GM23338 (cell line): ENCODE results near the gene TPI1. TPM values are rescaled to one million over a fixed set of nuclear protein-coding genes. Genes with fewer than 3 reads are reported as not detected.

Experiments used
- ATAC-seq: fragments of 200-7000 bp; cut with Tn5 transposase; 3 replicates; pipeline ENCODE4 v1.9.1; 2020
- DNase-seq: peaks from one replicate; pipeline ENCODE4 v3.0.0-alpha.2; 2015; ENCODE audit warnings: low spot score
- H2AFZ ChIP-seq: fragments of 200-600 bp; sonication (generic); 2 replicates; pipeline ENCODE4 v1.8.0; 2016; ENCODE audit warnings: antibody characterized with exemption, mild to moderate bottlenecking, moderate library complexity
- H3F3A ChIP-seq: fragments of 200-600 bp; sonication (generic); replicated peaks from 2 replicates; pipeline ENCODE4 v1.8.0; 2017; ENCODE audit warnings: antibody characterized with exemption, mixed run types, low read depth
- H3K27ac ChIP-seq: fragments of 200-600 bp; sonication (generic); 2 replicates; pipeline ENCODE4 v1.6.1; 2016; ENCODE audit warnings: low read depth
- H3K27me3 ChIP-seq: fragments of 200-600 bp; sonication (generic); 2 replicates; pipeline ENCODE4 v1.8.0; 2016; ENCODE audit warnings: mild to moderate bottlenecking, mixed run types, moderate library complexity; ENCODE audit not compliant: insufficient read depth
- H3K36me3 ChIP-seq: fragments of 200-600 bp; sonication (generic); 2 replicates; pipeline ENCODE4 v1.8.0; 2016; ENCODE audit warnings: mild to moderate bottlenecking; ENCODE audit not compliant: insufficient read depth
- H3K4me1 ChIP-seq: fragments of 200-600 bp; sonication (generic); 2 replicates; pipeline ENCODE4 v1.8.0; 2016; ENCODE audit warnings: mild to moderate bottlenecking, moderate library complexity; ENCODE audit not compliant: insufficient read depth
- H3K4me2 ChIP-seq: fragments of 200-600 bp; sonication (generic); 2 replicates; pipeline ENCODE4 v1.7.1; 2017; ENCODE audit warnings: mixed run types
- H3K4me3 ChIP-seq: fragments of 200-600 bp; sonication (generic); 2 replicates; pipeline ENCODE4 v1.6.1; 2016; ENCODE audit warnings: mixed run types
- H3K79me2 ChIP-seq: fragments of 200-600 bp; sonication (generic); replicated peaks from 2 replicates; pipeline ENCODE4 v1.8.0; 2017; ENCODE audit warnings: mild to moderate bottlenecking; ENCODE audit not compliant: insufficient read depth
- H3K9me2 ChIP-seq: fragments of 200-600 bp; sonication (generic); 2 replicates; pipeline ENCODE4 v1.8.0; 2017; ENCODE audit not compliant: insufficient read depth
- H4K20me1 ChIP-seq: fragments of 200-600 bp; sonication (generic); replicated peaks from 2 replicates; pipeline ENCODE4 v1.8.0; 2017; ENCODE audit warnings: mild to moderate bottlenecking; ENCODE audit not compliant: insufficient read depth
- H3K27ac Mint-ChIP-seq: 2 replicates; pipeline ENCODE4 v1.8.0; 2020; ENCODE audit warnings: inconsistent platforms, mild to moderate bottlenecking, moderate library complexity, mixed read lengths
- H3K27me3 Mint-ChIP-seq: 3 replicates; pipeline ENCODE4 v1.8.0; 2022; ENCODE audit warnings: low read depth, mild to moderate bottlenecking, moderate library complexity, mixed read lengths, inconsistent platforms; ENCODE audit not compliant: insufficient read depth, poor library complexity
- H3K36me3 Mint-ChIP-seq: 3 replicates; pipeline ENCODE4 v1.8.0; 2021; ENCODE audit warnings: low read depth, mild to moderate bottlenecking, inconsistent platforms, moderate library complexity, mixed read lengths
- H3K4me1 Mint-ChIP-seq: 3 replicates; pipeline ENCODE4 v1.8.0; 2020; ENCODE audit warnings: mild to moderate bottlenecking, inconsistent platforms, mixed read lengths
- H3K4me3 Mint-ChIP-seq: 3 replicates; pipeline ENCODE4 v1.8.0; 2021; ENCODE audit warnings: moderate library complexity, mild to moderate bottlenecking, inconsistent platforms, mixed read lengths
- H3K9me3 Mint-ChIP-seq: 3 replicates; pipeline ENCODE4 v1.8.0; 2020; ENCODE audit warnings: moderate library complexity, mild to moderate bottlenecking, inconsistent platforms, mixed read lengths
- CREB1 ChIP-seq: fragments of 250-450 bp; sonication (Bioruptor Pico); IDR thresholded peaks from 2 replicates; pipeline ENCODE4 v1.5.0; 2020; ENCODE audit warnings: low read depth, mild to moderate bottlenecking, moderate library complexity
- CTCF ChIP-seq, 2 experiments: fragments of 200-600 bp in 1 of 2; sonication (generic) in 1 of 2; conservative IDR thresholded peaks; 2 replicates each; pipeline versions ENCODE4 v1.5.1 to v1.6.1; 2016 to 2017; ENCODE audit warnings: antibody characterized with exemption in 2 of 2, low read depth in 2 of 2, mild to moderate bottlenecking in 2 of 2, moderate library complexity in 1 of 2
- EZH2 ChIP-seq: fragments of 200-600 bp; sonication (generic); IDR thresholded peaks from one replicate; pipeline ENCODE4 v1.8.0; 2017; ENCODE audit warnings: antibody characterized with exemption, mild to moderate bottlenecking, low read depth; ENCODE audit not compliant: unreplicated experiment
- JUNB ChIP-seq: IDR thresholded peaks from one replicate; pipeline ENCODE4 v1.6.1; 2016; ENCODE audit warnings: antibody characterized with exemption; ENCODE audit not compliant: unreplicated experiment
- NANOG ChIP-seq: IDR thresholded peaks from 2 replicates; pipeline ENCODE4 v1.6.1; 2016; ENCODE audit warnings: antibody characterized with exemption, borderline replicate concordance
- POLR2AphosphoS5 ChIP-seq: IDR thresholded peaks from 2 replicates; pipeline ENCODE4 v1.6.1; 2016; ENCODE audit warnings: antibody characterized with exemption, low read depth
- REST ChIP-seq: IDR thresholded peaks from one replicate; pipeline ENCODE4 v1.6.1; 2018; ENCODE audit warnings: antibody characterized with exemption; ENCODE audit not compliant: unreplicated experiment
- ZNF331 ChIP-seq: fragments of 250-450 bp; sonication (Bioruptor Pico); IDR thresholded peaks from 2 replicates; pipeline ENCODE4 v1.5.0; 2020; ENCODE audit warnings: low read depth, mild to moderate bottlenecking, moderate library complexity
- polyA plus RNA-seq: library from polyadenylated mRNA; unstranded; fragments of >200 nt; fragmentation: Nextera tagmentation; extraction: Ambion mirVana; gene quantifications from 2 replicates; pipeline ENCODE4 v1.2.1, GENCODE V29; 2016
- total RNA-seq: library from RNA; depleted of rRNA; stranded (reverse); fragments of >200 nt; shearing (Covaris generic); gene quantifications from 2 replicates; pipeline ENCODE4 v1.2.3, GENCODE V29; 2014

The TPI1 gene
- total and polyA plus RNA-seq, 2 experiments from 2014 or later = 737 to 822 TPM

GRCh38 chr12:6829536-6830220, 37.7 kb upstream of the TPI1 start (continued):
- TF ChIP-seq CTCF (conservative IDR thresholded peaks at IDR 0.05; ENCODE audit: low read depth in 2 of 2) = peak in 1 of 2 experiments; percentile 31; a peak in 1 of 4 replicates
- no peak for TF ChIP-seq EZH2
- no peak for TF ChIP-seq JUNB
- no peak for TF ChIP-seq ZNF331 (CRISPR knock-in tag)
- no peak for TF ChIP-seq CREB1 (CRISPR knock-in tag)

GRCh38 chr12:6830286-6830890, 36.9 kb upstream of the TPI1 start:
- peaks cover 14% of the 10 kb centered on the region; the same call in 1 of the 2 replicates for H3K27me3 ChIP-seq
- no peak overlapping the region for H2AFZ ChIP-seq
- H3K9me2 ChIP-seq = no peaks in the 10 kb centered on the region
- peaks cover 9% of the 10 kb centered on the region for H3K79me2 ChIP-seq
- peaks cover 21% of the 10 kb centered on the region for H3K4me1 ChIP-seq
- H4K20me1 ChIP-seq = 0 out of 2 replicates have a peak, but pooled peaks cover 3% of the 10 kb centered on the region
- peaks cover 29% of the 10 kb centered on the region for H3F3A ChIP-seq
- peaks cover 36% of the 10 kb centered on the region for H3K4me1 Mint-ChIP-seq
- H3K9me3 Mint-ChIP-seq = no peaks in the 10 kb centered on the region
- no peak overlapping the region for H3K4me2 ChIP-seq
- peak overlapping the region; percentile 98 for H3K4me3 ChIP-seq
- H3K36me3 ChIP-seq = peaks cover 3% of the 10 kb centered on the region; the same call in 1 of the 2 replicates
- no peak overlapping the region for H3K27ac ChIP-seq
- TF ChIP-seq JUNB = no peak
- H3K4me3 Mint-ChIP-seq = peak overlapping the region; percentile 96
- peaks cover 48% of the 10 kb centered on the region for H3K36me3 Mint-ChIP-seq
- ATAC-seq (no peak), DNase-seq (no peak)
- H3K27me3 Mint-ChIP-seq = peaks cover 25% of the 10 kb centered on the region
- H3K27ac Mint-ChIP-seq = no peak overlapping the region

- Histone ChIP-seq H3K4me1 (peaks cover 18% of the 10 kb centered on the region), H3K4me2 (no peak overlapping the region), H3K27me3 (peaks cover 10% of the 10 kb centered on the region; the same call in 1 of the 2 replicates), H3K79me2 (peaks cover 9% of the 10 kb centered on the region), H4K20me1 (peaks cover 3% of the 10 kb centered on the region; the same call in 1 of the 2 replicates), H3K9me2 (no peaks in the 10 kb centered on the region), H3K27ac (no peak overlapping the region), H2AFZ (no peak overlapping the region), H3F3A (peaks cover 29% of the 10 kb centered on the region), H3K4me3 (no peak overlapping the region), H3K36me3 (peaks cover 3% of the 10 kb centered on the region; the same call in 1 of the 2 replicates)
- Mint-ChIP-seq H3K36me3 (peaks cover 53% of the 10 kb centered on the region), H3K27me3 (peaks cover 23% of the 10 kb centered on the region), H3K4me3 (peak overlapping the region; percentile 42; the same call in 1 of the 3 replicates), H3K9me3 (no peaks in the 10 kb centered on the region), H3K4me1 (peaks cover 32% of the 10 kb centered on the region), H3K27ac (no peak overlapping the region)
- DNase-seq = no peak
- no peak for TF ChIP-seq REST
- no peak for TF ChIP-seq POLR2AphosphoS5
- TF ChIP-seq NANOG = no peak
- ATAC-seq = no peak
Observed at GRCh38 chr12:6830999-6831398, 36.3 kb upstream of the TPI1 start.
